WTC11 (cell line): ENCODE measurements around the gene CREG2.

Source experiments
- ATF1 ChIP-seq: sonication (generic); formaldehyde crosslinking; IDR thresholded peaks from 2 replicates; pipeline ENCODE4 v1.8.1; 2023; ENCODE audit warnings: mild to moderate bottlenecking, moderate library complexity, missing genetic modification reagents
- CBFB ChIP-seq: sonication (generic); formaldehyde crosslinking; IDR thresholded peaks from 2 replicates; pipeline ENCODE4 v1.8.1; 2022; ENCODE audit warnings: mild to moderate bottlenecking, low read depth, missing genetic modification reagents
- CTCF ChIP-seq: fragments of 200-600 bp; IDR thresholded peaks from 2 replicates; pipeline ENCODE4 v1.8.0; 2022; ENCODE audit warnings: antibody characterized with exemption
- FOXK1 ChIP-seq: sonication (generic); formaldehyde crosslinking; IDR thresholded peaks from 2 replicates; pipeline ENCODE4 v1.8.0; 2022; ENCODE audit warnings: mild to moderate bottlenecking, moderate library complexity, missing genetic modification reagents
- MAX ChIP-seq: sonication (generic); formaldehyde crosslinking; IDR thresholded peaks from 2 replicates; pipeline ENCODE4 v1.8.0; 2022; ENCODE audit warnings: mild to moderate bottlenecking, missing genetic modification reagents
- MLX ChIP-seq: sonication (generic); formaldehyde crosslinking; IDR thresholded peaks from 2 replicates; pipeline ENCODE4 v1.8.1; 2023; ENCODE audit warnings: mild to moderate bottlenecking, missing genetic modification reagents, moderate library complexity
- SP1 ChIP-seq: sonication (generic); formaldehyde crosslinking; conservative IDR thresholded peaks from 2 replicates; pipeline ENCODE4 v1.8.1; 2022; ENCODE audit warnings: missing genetic modification reagents
- TEAD4 ChIP-seq: sonication (generic); formaldehyde crosslinking; IDR thresholded peaks from 2 replicates; pipeline ENCODE4 v1.8.0; 2022; ENCODE audit warnings: mild to moderate bottlenecking, missing genetic modification reagents
- ZNF263 ChIP-seq: sonication (generic); formaldehyde crosslinking; IDR thresholded peaks from 2 replicates; pipeline ENCODE4 v1.8.1; 2022; ENCODE audit warnings: low read depth, mild to moderate bottlenecking, moderate library complexity, missing genetic modification reagents
- TF ChIP-seq, protein P1 (sequence below): sonication (generic); formaldehyde crosslinking; IDR thresholded peaks from 2 replicates; pipeline ENCODE4 v1.8.1; 2022; ENCODE audit warnings: low read depth, mild to moderate bottlenecking, moderate library complexity, missing genetic modification reagents, borderline replicate concordance

GRCh38 chr2:101346909-101347308 lies 40.4 kb downstream of the CREG2 start:
- no peak for TF ChIP-seq TEAD4 (CRISPR knock-in tag)
- no peak for TF ChIP-seq SP1 (CRISPR knock-in tag)
- no peak for TF ChIP-seq ATF1 (CRISPR knock-in tag)
- no peak for TF ChIP-seq CTCF
- TF ChIP-seq ZNF263 (CRISPR knock-in tag): no peak
- no peak for TF ChIP-seq MAX (CRISPR knock-in tag)
- TF ChIP-seq MLX: no peak
- TF ChIP-seq, protein P1, sequence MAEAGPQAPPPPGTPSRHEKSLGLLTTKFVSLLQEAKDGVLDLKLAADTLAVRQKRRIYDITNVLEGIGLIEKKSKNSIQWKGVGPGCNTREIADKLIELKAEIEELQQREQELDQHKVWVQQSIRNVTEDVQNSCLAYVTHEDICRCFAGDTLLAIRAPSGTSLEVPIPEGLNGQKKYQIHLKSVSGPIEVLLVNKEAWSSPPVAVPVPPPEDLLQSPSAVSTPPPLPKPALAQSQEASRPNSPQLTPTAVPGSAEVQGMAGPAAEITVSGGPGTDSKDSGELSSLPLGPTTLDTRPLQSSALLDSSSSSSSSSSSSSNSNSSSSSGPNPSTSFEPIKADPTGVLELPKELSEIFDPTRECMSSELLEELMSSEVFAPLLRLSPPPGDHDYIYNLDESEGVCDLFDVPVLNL (CRISPR knock-in tag): no peak
- TF ChIP-seq FOXK1 (CRISPR knock-in tag): no peak
- TF ChIP-seq CBFB (CRISPR knock-in tag): no peak
